GM23338 (cell line): ENCODE data around the gene PHKB.

ENCODE experiments used
- EZH2 ChIP-seq: fragments of 200-600 bp; sonication (generic); IDR thresholded peaks from one replicate; pipeline ENCODE4 v1.8.0; 2017; ENCODE audit warnings: antibody characterized with exemption, mild to moderate bottlenecking, low read depth; ENCODE audit not compliant: unreplicated experiment
- POLR2AphosphoS5 ChIP-seq: IDR thresholded peaks from 2 replicates; pipeline ENCODE4 v1.6.1; 2016; ENCODE audit warnings: antibody characterized with exemption, low read depth
- STAT1 ChIP-seq: IDR thresholded peaks from one replicate; pipeline ENCODE4 v1.6.1; 2016; ENCODE audit warnings: antibody characterized with exemption; ENCODE audit not compliant: unreplicated experiment
- ZNF331 ChIP-seq: fragments of 250-450 bp; sonication (Bioruptor Pico); IDR thresholded peaks from 2 replicates; pipeline ENCODE4 v1.5.0; 2020; ENCODE audit warnings: low read depth, mild to moderate bottlenecking, moderate library complexity
- TF ChIP-seq, protein P1 (sequence below), 2 experiments: fragments of 200-600 bp in 1 of 2; sonication (generic) in 1 of 2; conservative IDR thresholded peaks; 2 replicates each; pipeline versions ENCODE4 v1.5.1 to v1.6.1; 2016 to 2017; ENCODE audit warnings: antibody characterized with exemption in 2 of 2, low read depth in 2 of 2, mild to moderate bottlenecking in 2 of 2, moderate library complexity in 1 of 2
- TF ChIP-seq, protein P2 (sequence below): IDR thresholded peaks from one replicate; pipeline ENCODE4 v1.6.1; 2018; ENCODE audit warnings: antibody characterized with exemption; ENCODE audit not compliant: unreplicated experiment

DNA sequence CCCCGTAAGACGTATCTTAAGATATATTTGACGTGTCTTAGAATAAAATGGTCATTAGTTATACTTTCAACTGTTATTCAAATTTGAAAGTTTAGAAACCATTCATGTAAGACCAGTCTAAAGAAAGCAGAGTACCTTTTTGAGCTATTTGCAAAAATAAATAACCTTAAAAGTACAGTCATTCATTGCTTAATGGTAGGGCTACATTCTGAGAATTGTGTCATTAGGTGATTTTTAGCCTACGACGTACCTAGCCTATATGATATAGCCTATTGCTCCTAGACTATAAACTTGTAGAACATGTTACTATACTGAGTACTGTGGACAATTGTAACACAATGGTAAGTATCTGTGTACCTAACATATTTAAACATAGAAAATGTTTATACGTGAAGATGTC is 139.2 kb downstream of the PHKB start:
- TF ChIP-seq, protein P1, sequence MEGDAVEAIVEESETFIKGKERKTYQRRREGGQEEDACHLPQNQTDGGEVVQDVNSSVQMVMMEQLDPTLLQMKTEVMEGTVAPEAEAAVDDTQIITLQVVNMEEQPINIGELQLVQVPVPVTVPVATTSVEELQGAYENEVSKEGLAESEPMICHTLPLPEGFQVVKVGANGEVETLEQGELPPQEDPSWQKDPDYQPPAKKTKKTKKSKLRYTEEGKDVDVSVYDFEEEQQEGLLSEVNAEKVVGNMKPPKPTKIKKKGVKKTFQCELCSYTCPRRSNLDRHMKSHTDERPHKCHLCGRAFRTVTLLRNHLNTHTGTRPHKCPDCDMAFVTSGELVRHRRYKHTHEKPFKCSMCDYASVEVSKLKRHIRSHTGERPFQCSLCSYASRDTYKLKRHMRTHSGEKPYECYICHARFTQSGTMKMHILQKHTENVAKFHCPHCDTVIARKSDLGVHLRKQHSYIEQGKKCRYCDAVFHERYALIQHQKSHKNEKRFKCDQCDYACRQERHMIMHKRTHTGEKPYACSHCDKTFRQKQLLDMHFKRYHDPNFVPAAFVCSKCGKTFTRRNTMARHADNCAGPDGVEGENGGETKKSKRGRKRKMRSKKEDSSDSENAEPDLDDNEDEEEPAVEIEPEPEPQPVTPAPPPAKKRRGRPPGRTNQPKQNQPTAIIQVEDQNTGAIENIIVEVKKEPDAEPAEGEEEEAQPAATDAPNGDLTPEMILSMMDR (conservative IDR thresholded peaks at IDR 0.05; ENCODE audit: low read depth in 2 of 2): no peak
- TF ChIP-seq POLR2AphosphoS5 (no peak), ZNF331 (CRISPR knock-in tag) (no peak), EZH2 (no peak), STAT1 (no peak)
- TF ChIP-seq, protein P2, sequence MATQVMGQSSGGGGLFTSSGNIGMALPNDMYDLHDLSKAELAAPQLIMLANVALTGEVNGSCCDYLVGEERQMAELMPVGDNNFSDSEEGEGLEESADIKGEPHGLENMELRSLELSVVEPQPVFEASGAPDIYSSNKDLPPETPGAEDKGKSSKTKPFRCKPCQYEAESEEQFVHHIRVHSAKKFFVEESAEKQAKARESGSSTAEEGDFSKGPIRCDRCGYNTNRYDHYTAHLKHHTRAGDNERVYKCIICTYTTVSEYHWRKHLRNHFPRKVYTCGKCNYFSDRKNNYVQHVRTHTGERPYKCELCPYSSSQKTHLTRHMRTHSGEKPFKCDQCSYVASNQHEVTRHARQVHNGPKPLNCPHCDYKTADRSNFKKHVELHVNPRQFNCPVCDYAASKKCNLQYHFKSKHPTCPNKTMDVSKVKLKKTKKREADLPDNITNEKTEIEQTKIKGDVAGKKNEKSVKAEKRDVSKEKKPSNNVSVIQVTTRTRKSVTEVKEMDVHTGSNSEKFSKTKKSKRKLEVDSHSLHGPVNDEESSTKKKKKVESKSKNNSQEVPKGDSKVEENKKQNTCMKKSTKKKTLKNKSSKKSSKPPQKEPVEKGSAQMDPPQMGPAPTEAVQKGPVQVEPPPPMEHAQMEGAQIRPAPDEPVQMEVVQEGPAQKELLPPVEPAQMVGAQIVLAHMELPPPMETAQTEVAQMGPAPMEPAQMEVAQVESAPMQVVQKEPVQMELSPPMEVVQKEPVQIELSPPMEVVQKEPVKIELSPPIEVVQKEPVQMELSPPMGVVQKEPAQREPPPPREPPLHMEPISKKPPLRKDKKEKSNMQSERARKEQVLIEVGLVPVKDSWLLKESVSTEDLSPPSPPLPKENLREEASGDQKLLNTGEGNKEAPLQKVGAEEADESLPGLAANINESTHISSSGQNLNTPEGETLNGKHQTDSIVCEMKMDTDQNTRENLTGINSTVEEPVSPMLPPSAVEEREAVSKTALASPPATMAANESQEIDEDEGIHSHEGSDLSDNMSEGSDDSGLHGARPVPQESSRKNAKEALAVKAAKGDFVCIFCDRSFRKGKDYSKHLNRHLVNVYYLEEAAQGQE: no peak
